Loucy (cell line): ENCODE data around the gene SALL3.

Experiments
- CTCF ChIP-seq: fragments of 200-600 bp; sonication (generic); conservative IDR thresholded peaks from 2 replicates; pipeline ENCODE4 v1.5.1; 2014; ENCODE audit warnings: mild to moderate bottlenecking, antibody characterized with exemption, low read length
- EZH2phosphoT487 ChIP-seq: fragments of 200-600 bp; IDR thresholded peaks from 2 replicates; pipeline ENCODE4 v1.6.1; 2018; ENCODE audit warnings: antibody characterized with exemption, mild to moderate bottlenecking, moderate library complexity, borderline replicate concordance

- TF ChIP-seq CTCF (no peak), EZH2phosphoT487 (no peak)
Observed at GRCh38 chr18:78948221-78948620, 31.4 kb upstream of the SALL3 start.
